Calu3 (cell line): ENCODE measurements around the gene ZNF525. TPM values are rescaled to one million over a fixed set of nuclear protein-coding genes. Genes with fewer than 3 reads are reported as not detected.
A peak's percentile ranks its signal among the peaks of the same experiment; 100 is the strongest.
"Not testable (repeated sequence)": the region's sequence is repeated elsewhere in the genome, so short reads cannot be mapped to it uniquely, and the experiment has no call there.

Experiments used
- BruUV-seq: library from RNA; stranded (reverse); fragments of 400-500 nt; replicated peaks from 2 replicates; lab custom pipeline; 2021; lab: Mats Ljungman, UMichigan
- CTCF ChIA-PET: fragments of 300-600 bp; sonication (Branson Sonifier 250); formaldehyde crosslinking; loops from one replicate; lab custom pipeline; 2022; ENCODE audit warnings: antibody characterized with exemption; lab: Charles Lee
- DNase-seq: peaks from one replicate; pipeline ENCODE4 v3.0.0; 2022
- H3K27ac Mint-ChIP-seq: one replicate; pipeline ENCODE4 v1.8.0; 2022; ENCODE audit warnings: mixed read lengths; ENCODE audit not compliant: unreplicated experiment
- H3K27me3 Mint-ChIP-seq: one replicate; pipeline ENCODE4 v1.8.0; 2022; ENCODE audit warnings: mixed read lengths; ENCODE audit not compliant: unreplicated experiment
- H3K36me3 Mint-ChIP-seq: one replicate; pipeline ENCODE4 v1.8.0; 2022; ENCODE audit warnings: mild to moderate bottlenecking, moderate library complexity, mixed read lengths; ENCODE audit not compliant: insufficient read depth, unreplicated experiment
- H3K4me1 Mint-ChIP-seq: one replicate; pipeline ENCODE4 v1.8.0; 2022; ENCODE audit warnings: mild to moderate bottlenecking, low read depth, mixed read lengths; ENCODE audit not compliant: unreplicated experiment
- H3K4me3 Mint-ChIP-seq: one replicate; pipeline ENCODE4 v1.8.0; 2022; ENCODE audit warnings: mild to moderate bottlenecking, low read depth, moderate library complexity, mixed read lengths; ENCODE audit not compliant: unreplicated experiment
- H3K9me3 Mint-ChIP-seq: one replicate; pipeline ENCODE4 v1.8.0; 2022; ENCODE audit warnings: low read depth, mixed read lengths; ENCODE audit not compliant: unreplicated experiment
- CTCF ChIP-seq: fragments of 200-600 bp; IDR thresholded peaks from one replicate; pipeline ENCODE4 v1.8.0; 2022; ENCODE audit warnings: antibody characterized with exemption; ENCODE audit not compliant: unreplicated experiment
- intact Hi-C: fragments of 100-400 bp; cut with micrococcal nuclease; formaldehyde crosslinking; loops from one replicate; pipeline ENCODE4 v1.10.0; 2022; ENCODE audit not compliant: unreplicated experiment
- total RNA-seq: library from RNA; stranded (reverse); gene quantifications from 2 replicates; pipeline ENCODE4 v1.2.3, GENCODE V29; 2022

ZNF525 gene
- total RNA-seq, 1 experiment from 2014 or later = 21.2 TPM

- Mint-ChIP-seq H3K36me3 (peaks cover 27% of the 10 kb centered on the region), H3K9me3 (peaks cover 24% of the 10 kb centered on the region), H3K27ac (no peak overlapping the region), H3K4me3 (no peak overlapping the region), H3K27me3 (no peaks in the 10 kb centered on the region), H3K4me1 (no peaks in the 10 kb centered on the region)
- CTCF ChIA-PET = no interaction called here
- no peak for DNase-seq
- intact Hi-C loops = no loop called here
- no TSS peak for BruUV-seq
- no peak for TF ChIP-seq CTCF
Measured at GRCh38 chr19:53389978-53390377, 24.5 kb downstream of the ZNF525 start.

GRCh38 chr19:53394522-53394973, 29.0 kb downstream of the ZNF525 start:
- peak overlapping the region; percentile 78 for H3K4me3 Mint-ChIP-seq
- peaks cover 12% of the 10 kb centered on the region for H3K9me3 Mint-ChIP-seq
- TF ChIP-seq CTCF = no peak
- intact Hi-C loops = no loop called here
- no peaks in the 10 kb centered on the region for H3K27me3 Mint-ChIP-seq
- peaks cover 12% of the 10 kb centered on the region for H3K4me1 Mint-ChIP-seq
- BruUV-seq = no TSS peak
- DNase-seq = no peak
- peaks cover 31% of the 10 kb centered on the region for H3K36me3 Mint-ChIP-seq
- H3K27ac Mint-ChIP-seq = peak overlapping the region; percentile 73
- CTCF ChIA-PET = no interaction called here

GRCh38 chr19:53394974-53395839, 29.7 kb downstream of the ZNF525 start, which contains the start of gene ZNF765:
Gene ZNF765, plus strand, starts transcription at chr19:53395149. Its CDS starts 2,867 bp downstream, at chr19:53398016.
- intact Hi-C loops = no loop called here

GRCh38 chr19:53395840-53396524, 30.5 kb downstream of the ZNF525 start:
- H3K4me1 Mint-ChIP-seq = peaks cover 12% of the 10 kb centered on the region
- H3K4me3 Mint-ChIP-seq = peak overlapping the region; percentile 78
- peaks cover 36% of the 10 kb centered on the region for H3K36me3 Mint-ChIP-seq
- DNase-seq, H3K27me3 Mint-ChIP-seq, BruUV-seq, intact Hi-C loops, H3K9me3 Mint-ChIP-seq, CTCF ChIA-PET: not testable (repeated sequence)
- peak overlapping the region; percentile 73 for H3K27ac Mint-ChIP-seq

More at GRCh38 chr19:53394974-53395839, 29.7 kb downstream of the ZNF525 start, which contains the start of gene ZNF765:
- peak; percentile 95 for DNase-seq
- Mint-ChIP-seq H3K36me3 (peaks cover 30% of the 10 kb centered on the region), H3K27me3 (no peaks in the 10 kb centered on the region), H3K4me1 (peaks cover 12% of the 10 kb centered on the region), H3K27ac (peak within 1 kb of the TSS; percentile 73), H3K4me3 (peak within 1 kb of the TSS; percentile 78), H3K9me3 (peaks cover 10% of the 10 kb centered on the region)
- CTCF ChIA-PET = no interaction called here
- BruUV-seq = TSS peak; percentile 74
- peak; percentile 73 for TF ChIP-seq CTCF
